ENCODE results near the gene PTPRN2.

DNA sequence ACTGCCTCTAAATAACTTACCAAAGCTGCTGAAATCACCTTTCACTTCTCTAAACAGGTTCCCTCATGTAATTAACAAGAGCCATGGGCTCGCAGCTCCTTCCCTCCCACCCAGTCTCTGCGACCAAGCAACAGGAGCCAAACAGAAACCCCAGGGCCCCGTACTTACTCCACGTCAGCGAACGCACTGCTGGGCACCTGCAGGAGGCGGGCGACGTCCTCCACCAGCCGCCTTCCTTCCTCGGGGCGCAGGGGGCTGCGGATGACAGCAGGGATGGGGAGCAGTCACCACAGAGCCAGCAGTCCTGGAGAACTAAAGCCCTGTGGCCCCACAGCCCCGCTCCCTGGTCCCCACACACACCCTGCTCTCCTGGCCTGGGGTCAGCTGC, 477.0 kb downstream of the PTPRN2 start:
- TF ChIP-seq SUZ12 (IDR thresholded peaks at IDR 0.05) (no peak), HDGF (IDR thresholded peaks at IDR 0.05; ENCODE audit: borderline replicate concordance) (no peak), SP1 (IDR thresholded peaks at IDR 0.05) (no peak), BHLHE40 (IDR thresholded peaks at IDR 0.05; ENCODE audit: borderline replicate concordance) (no peak), L3MBTL2 (conservative IDR thresholded peaks at IDR 0.05) (no peak), ARNT (IDR thresholded peaks at IDR 0.05) (no peak)
